Kidney epithelial cell (primary cell): Measurements from ENCODE around the gene KCNJ12. TPM values are rescaled to one million over a fixed set of nuclear protein-coding genes. Genes with fewer than 3 reads are reported as not detected.

Source experiments
- DNase-seq: peaks from one replicate; pipeline ENCODE4 v3.0.0-alpha.2; 2010; ENCODE audit warnings: low read depth
- H3K27me3 ChIP-seq: 2 replicates; pipeline ENCODE4 v1.6.0; 2011; ENCODE audit warnings: low read length; ENCODE audit not compliant: control insufficient read depth, insufficient read depth
- H3K36me3 ChIP-seq: 2 replicates; pipeline ENCODE4 v1.5.1; 2011; ENCODE audit warnings: low read length; ENCODE audit not compliant: control insufficient read depth, insufficient read depth
- H3K4me3 ChIP-seq: 2 replicates; pipeline ENCODE4 v1.5.1; 2011; ENCODE audit warnings: low read depth, mild to moderate bottlenecking, control low read depth, low read length
- CTCF ChIP-seq: IDR thresholded peaks from 2 replicates; pipeline ENCODE4 v1.5.1; 2011; ENCODE audit warnings: mild to moderate bottlenecking, moderate library complexity, low read length, control low read depth, inconsistent platforms; ENCODE audit not compliant: insufficient read depth, poor library complexity, severe bottlenecking
- total RNA-seq: library from RNA; depleted of rRNA; stranded (reverse); fragments of >200 nt; gene quantifications from 2 replicates; pipeline ENCODE4 v1.2.3, GENCODE V29; 2015

KCNJ12 gene
- total RNA-seq, 1 donor from 2014 or later = 2.5 TPM

GRCh38 chr17:21381076-21381706 is 5.0 kb downstream of the KCNJ12 start:
- TF ChIP-seq CTCF = no peak
- no peaks in the 10 kb centered on the region for H3K36me3 ChIP-seq
- H3K27me3 ChIP-seq = peaks cover 35% of the 10 kb centered on the region
- no peak for DNase-seq
- no peak overlapping the region for H3K4me3 ChIP-seq

- Histone ChIP-seq H3K27me3 (peaks cover 23% of the 10 kb centered on the region), H3K4me3 (no peak overlapping the region), H3K36me3 (no peaks in the 10 kb centered on the region)
- TF ChIP-seq CTCF = no peak
- DNase-seq = no peak
These were observed 6.7 kb downstream of the KCNJ12 start for GRCh38 chr17:21382560-21383495.

GRCh38 chr17:21385281-21385845 is 9.2 kb downstream of the KCNJ12 start:
- Histone ChIP-seq H3K27me3 (peaks cover 10% of the 10 kb centered on the region), H3K36me3 (no peaks in the 10 kb centered on the region), H3K4me3 (no peak overlapping the region)
- TF ChIP-seq CTCF = no peak
- DNase-seq = no peak

GRCh38 chr17:21387616-21388015 is 11.5 kb downstream of the KCNJ12 start:
- no peaks in the 10 kb centered on the region for H3K36me3 ChIP-seq
- peaks cover 9% of the 10 kb centered on the region for H3K27me3 ChIP-seq
- no peak for TF ChIP-seq CTCF

GRCh38 chr17:21388066-21388465 is 11.9 kb downstream of the KCNJ12 start:
- H3K36me3 ChIP-seq = no peaks in the 10 kb centered on the region

More at GRCh38 chr17:21387616-21388015, 11.5 kb downstream of the KCNJ12 start:
- DNase-seq = no peak
- H3K4me3 ChIP-seq = no peak overlapping the region

More at GRCh38 chr17:21388066-21388465, 11.9 kb downstream of the KCNJ12 start:
- no peak for TF ChIP-seq CTCF
- H3K27me3 ChIP-seq = peaks cover 5% of the 10 kb centered on the region
- H3K4me3 ChIP-seq = no peak overlapping the region
- DNase-seq = no peak
